ENCODE measurements around the gene MAML2.

DNA sequence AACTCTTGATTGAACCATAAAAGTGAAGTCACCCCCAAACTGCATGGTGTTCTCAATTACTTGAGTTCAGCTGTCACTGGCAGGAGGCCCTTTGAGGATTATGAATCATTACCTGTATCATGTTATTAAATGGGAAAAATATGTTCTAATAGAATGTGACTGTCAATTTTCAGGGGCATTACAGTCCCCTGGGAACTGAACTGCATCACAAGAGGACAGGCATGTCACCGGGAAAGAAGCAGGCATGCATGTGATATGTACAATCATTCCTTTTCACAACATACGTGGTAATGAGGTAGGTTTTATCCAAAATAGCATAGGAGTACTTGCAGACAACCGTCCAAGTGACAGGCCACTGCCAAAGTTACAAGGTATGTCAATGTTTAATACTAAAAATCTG, 165.8 kb downstream of the MAML2 start:
- TF ChIP-seq, protein P1, sequence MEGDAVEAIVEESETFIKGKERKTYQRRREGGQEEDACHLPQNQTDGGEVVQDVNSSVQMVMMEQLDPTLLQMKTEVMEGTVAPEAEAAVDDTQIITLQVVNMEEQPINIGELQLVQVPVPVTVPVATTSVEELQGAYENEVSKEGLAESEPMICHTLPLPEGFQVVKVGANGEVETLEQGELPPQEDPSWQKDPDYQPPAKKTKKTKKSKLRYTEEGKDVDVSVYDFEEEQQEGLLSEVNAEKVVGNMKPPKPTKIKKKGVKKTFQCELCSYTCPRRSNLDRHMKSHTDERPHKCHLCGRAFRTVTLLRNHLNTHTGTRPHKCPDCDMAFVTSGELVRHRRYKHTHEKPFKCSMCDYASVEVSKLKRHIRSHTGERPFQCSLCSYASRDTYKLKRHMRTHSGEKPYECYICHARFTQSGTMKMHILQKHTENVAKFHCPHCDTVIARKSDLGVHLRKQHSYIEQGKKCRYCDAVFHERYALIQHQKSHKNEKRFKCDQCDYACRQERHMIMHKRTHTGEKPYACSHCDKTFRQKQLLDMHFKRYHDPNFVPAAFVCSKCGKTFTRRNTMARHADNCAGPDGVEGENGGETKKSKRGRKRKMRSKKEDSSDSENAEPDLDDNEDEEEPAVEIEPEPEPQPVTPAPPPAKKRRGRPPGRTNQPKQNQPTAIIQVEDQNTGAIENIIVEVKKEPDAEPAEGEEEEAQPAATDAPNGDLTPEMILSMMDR (IDR thresholded peaks at IDR 0.05), result no peak
- TF ChIP-seq POLR2A (IDR thresholded peaks at IDR 0.05), result no peak
